Measurements from ENCODE around the gene HOXA13. TPM values are rescaled to one million over a fixed set of nuclear protein-coding genes. Genes with fewer than 3 reads are reported as not detected.
A peak's percentile ranks its signal among the peaks of the same experiment; 100 is the strongest.

The HOXA13 gene
- total RNA-seq, 1 donor from 2014 or later: 14.5 TPM

DNA sequence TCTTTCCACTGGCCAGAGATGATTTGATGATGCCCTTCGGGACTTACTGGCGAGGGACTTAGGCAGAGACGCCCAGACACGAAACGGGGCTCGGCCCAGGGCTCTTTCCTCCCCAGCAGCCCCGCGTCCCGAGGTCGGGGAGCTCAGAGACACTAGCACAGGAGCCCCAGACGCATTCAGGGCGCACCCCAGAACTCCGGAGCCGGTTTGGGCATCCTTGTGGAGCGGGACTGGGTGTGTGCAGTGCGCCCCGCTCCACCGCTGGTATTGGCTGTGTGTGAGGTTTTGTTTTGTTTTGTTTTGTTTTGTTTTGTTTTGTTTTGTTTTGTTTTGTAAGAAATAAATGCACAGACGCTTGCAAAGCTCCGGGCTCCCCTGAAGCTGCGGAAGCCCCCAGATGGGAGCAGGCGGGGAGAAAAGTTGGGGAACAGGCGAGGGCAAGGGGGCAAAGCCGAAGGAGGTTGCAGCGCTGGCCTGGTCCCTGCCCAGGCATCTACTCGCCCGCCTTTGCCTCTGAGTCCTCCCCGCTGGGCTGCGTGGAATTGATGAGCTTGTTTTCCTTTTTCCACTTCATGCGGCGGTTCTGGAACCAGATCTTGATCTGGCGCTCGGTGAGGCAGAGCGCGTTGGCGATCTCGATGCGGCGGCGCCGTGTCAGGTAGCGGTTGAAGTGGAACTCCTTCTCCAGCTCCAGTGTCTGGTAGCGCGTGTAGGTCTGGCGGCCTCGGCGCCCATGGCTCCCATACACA is 54.6 kb downstream of the HOXA13 start:
- intact Hi-C loops (cut with DNase I): no loop called here
- Histone ChIP-seq H3K4me1 (peaks cover 39% of the 10 kb centered on the region), H3K27me3 (no peaks in the 10 kb centered on the region)

GRCh38 chr7:27144781-27145164 is 55.1 kb downstream of the HOXA13 start:
- Histone ChIP-seq H3K27me3 (no peaks in the 10 kb centered on the region), H3K9me3 (no peaks in the 10 kb centered on the region), H3K4me1 (peaks cover 34% of the 10 kb centered on the region), H3K27ac (no peak overlapping the region), H3K4me3 (no peak overlapping the region), H3K36me3 (peaks cover 0 to 11% of the 10 kb centered on the region in 2 donors)
- DNase-seq (ENCODE audit: extremely low spot score in 2 of 2): no peak
- intact Hi-C loops (cut with DNase I): no loop called here
- TF ChIP-seq POLR2AphosphoS5 (IDR thresholded peaks at IDR 0.05; ENCODE audit: insufficient read depth in 1 of 2, low read depth in 1 of 2): no peak
- TF ChIP-seq, protein P1, sequence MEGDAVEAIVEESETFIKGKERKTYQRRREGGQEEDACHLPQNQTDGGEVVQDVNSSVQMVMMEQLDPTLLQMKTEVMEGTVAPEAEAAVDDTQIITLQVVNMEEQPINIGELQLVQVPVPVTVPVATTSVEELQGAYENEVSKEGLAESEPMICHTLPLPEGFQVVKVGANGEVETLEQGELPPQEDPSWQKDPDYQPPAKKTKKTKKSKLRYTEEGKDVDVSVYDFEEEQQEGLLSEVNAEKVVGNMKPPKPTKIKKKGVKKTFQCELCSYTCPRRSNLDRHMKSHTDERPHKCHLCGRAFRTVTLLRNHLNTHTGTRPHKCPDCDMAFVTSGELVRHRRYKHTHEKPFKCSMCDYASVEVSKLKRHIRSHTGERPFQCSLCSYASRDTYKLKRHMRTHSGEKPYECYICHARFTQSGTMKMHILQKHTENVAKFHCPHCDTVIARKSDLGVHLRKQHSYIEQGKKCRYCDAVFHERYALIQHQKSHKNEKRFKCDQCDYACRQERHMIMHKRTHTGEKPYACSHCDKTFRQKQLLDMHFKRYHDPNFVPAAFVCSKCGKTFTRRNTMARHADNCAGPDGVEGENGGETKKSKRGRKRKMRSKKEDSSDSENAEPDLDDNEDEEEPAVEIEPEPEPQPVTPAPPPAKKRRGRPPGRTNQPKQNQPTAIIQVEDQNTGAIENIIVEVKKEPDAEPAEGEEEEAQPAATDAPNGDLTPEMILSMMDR (IDR thresholded peaks at IDR 0.05): no peak
- TF ChIP-seq POLR2A (IDR thresholded peaks at IDR 0.05): no peak

More for the DNA sequence above, 54.6 kb downstream of the HOXA13 start:
- H3K9me3 ChIP-seq: no peaks in the 10 kb centered on the region
- H3K27ac ChIP-seq: no peak overlapping the region
- H3K36me3 ChIP-seq: peaks cover 0 to 11% of the 10 kb centered on the region in 2 donors
- TF ChIP-seq POLR2A (IDR thresholded peaks at IDR 0.05): no peak
- TF ChIP-seq, protein P1 (IDR thresholded peaks at IDR 0.05): no peak
- TF ChIP-seq POLR2AphosphoS5 (IDR thresholded peaks at IDR 0.05; ENCODE audit: insufficient read depth in 1 of 2, low read depth in 1 of 2): no peak
- H3K4me3 ChIP-seq: no peak overlapping the region
- DNase-seq (ENCODE audit: extremely low spot score in 2 of 2): peak in 1 of 2 donors; percentile 72

MicroRNAs encoded within 50 kb of the gene (microRNA counts, 767-probe panel; counts per million panel counts)
- microRNA hsa-miR-196b-5p: 5,514 to 5,529 counts per million in 2 donors

Small RNAs within 50 kb of the gene (microRNA-seq; reads per million reads assigned to microRNA genes)
- 6,257 reads per million, percentile 91 among the genes with 10 or more reads in this experiment for gene MIR196B (ENCODE audit: borderline number of aligned reads, borderline replicate concordance)

Small RNAs within 50 kb of the gene (small RNA-seq; reads per million reads assigned to genes)
- gene AC004080.5 (not detected), gene RF02140 (not detected), gene RF02141 (not detected)

Other genes with a start within 250 kb of the HOXA13 start
- 0.74 TPM for gene HOXA1, start 104.1 kb downstream of the HOXA13 start, total RNA-seq
- 2.0 TPM for gene HOXA2, start 97.4 kb downstream of the HOXA13 start, total RNA-seq
- gene HOXA4, start 69.3 kb downstream of the HOXA13 start, total RNA-seq: 0.98 TPM
- 6.1 TPM for gene HOXA5, start 56.4 kb downstream of the HOXA13 start, total RNA-seq
- 1.7 TPM for gene HOXA6, start 52.3 kb downstream of the HOXA13 start, total RNA-seq
- 3.9 TPM for gene HOXA3, start 47.5 kb downstream of the HOXA13 start, total RNA-seq
- gene HOXA7, start 43.4 kb downstream of the HOXA13 start, total RNA-seq: 23.8 TPM
- 13.0 TPM for gene HOXA9, start 34.6 kb downstream of the HOXA13 start, total RNA-seq
- gene HOXA10, start 25.8 kb downstream of the HOXA13 start, total RNA-seq: 19.2 TPM
- gene HOXA11, start 14.9 kb downstream of the HOXA13 start, total RNA-seq: 9.8 TPM
- 2.5 TPM for gene EVX1, start 42.7 kb upstream of the HOXA13 start, total RNA-seq

Measured in vagina (tissue), 2 donors.